Liver (tissue), 3 donors: ENCODE measurements around the gene DNAJC6.

ENCODE experiments used
- CTCF ChIP-seq: fragments of 150-350 bp; IDR thresholded peaks from 2 replicates; pipeline ENCODE4 v1.5.1; 2017; ENCODE audit warnings: improper control_type of control experiment, low read depth, low read length; ENCODE audit not compliant: missing input control
- EGR1 ChIP-seq, 2 donors: IDR thresholded peaks; 2 replicates each; pipeline ENCODE4 v1.6.1; 2016 to 2018; ENCODE audit warnings: antibody characterized with exemption in 2 of 2, low read depth in 2 of 2
- JUND ChIP-seq, 2 donors: IDR thresholded peaks; 2 replicates each; pipeline ENCODE4 v1.6.1; 2016; ENCODE audit warnings: antibody characterized with exemption in 2 of 2
- MAX ChIP-seq: IDR thresholded peaks from 2 replicates; pipeline ENCODE4 v1.6.1; 2016; ENCODE audit warnings: antibody characterized with exemption
- REST ChIP-seq: IDR thresholded peaks from 2 replicates; pipeline ENCODE4 v1.6.1; 2016; ENCODE audit warnings: antibody characterized with exemption, mild to moderate bottlenecking
- SP1 ChIP-seq: IDR thresholded peaks from 2 replicates; pipeline ENCODE4 v1.6.1; 2018; ENCODE audit warnings: antibody characterized with exemption, mild to moderate bottlenecking
- TAF1 ChIP-seq: conservative IDR thresholded peaks from 2 replicates; pipeline ENCODE4 v1.6.1; 2016; ENCODE audit warnings: antibody characterized with exemption, mild to moderate bottlenecking
- YY1 ChIP-seq: IDR thresholded peaks from 2 replicates; pipeline ENCODE4 v1.6.1; 2016; ENCODE audit warnings: antibody characterized with exemption, mild to moderate bottlenecking
- ZBTB33 ChIP-seq: IDR thresholded peaks from 2 replicates; pipeline ENCODE4 v1.6.1; 2016; ENCODE audit warnings: antibody characterized with exemption
- donor health status: healthy.
- donor health status: healthy.

GRCh38 chr1:65404941-65405340 lies 95.6 kb downstream of the DNAJC6 start:
- TF ChIP-seq TAF1 (no peak), CTCF (no peak), MAX (no peak), YY1 (no peak), REST (no peak), JUND (IDR thresholded peaks at IDR 0.05) (no peak), ZBTB33 (no peak), SP1 (no peak), EGR1 (IDR thresholded peaks at IDR 0.05; ENCODE audit: low read depth in 2 of 2) (no peak)
